ENCODE results near the gene CEP170B.
"Not testable (repeated sequence)": the region's sequence is repeated elsewhere in the genome, so short reads cannot be mapped to it uniquely, and the experiment has no call there.

The CEP170B gene

DNA sequence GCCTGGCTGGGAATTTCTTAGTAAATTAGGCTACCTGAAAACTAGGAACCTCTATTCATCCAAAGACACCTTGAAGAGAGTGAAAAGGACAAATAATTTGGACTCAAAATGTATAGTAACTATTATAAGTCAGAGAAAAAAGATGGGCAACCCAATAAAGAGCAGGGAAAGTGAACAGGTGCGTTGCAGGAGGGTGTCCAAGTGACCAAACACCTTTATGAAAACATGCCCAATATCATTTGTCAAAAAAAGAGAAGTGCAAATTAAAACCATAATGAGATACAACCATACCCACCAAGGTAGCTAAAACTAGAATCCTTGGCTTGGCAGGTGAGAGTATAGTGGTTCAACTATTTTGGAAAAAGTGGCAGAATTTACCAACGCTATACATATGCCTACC is 34.7 kb downstream of the CEP170B start:
- no peak overlapping the region for H3K4me3 ChIP-seq (ENCODE audit: low read depth, low read length)

GRCh38 chr14:104900639-104901512 is 35.8 kb downstream of the CEP170B start:
- no peak for TF ChIP-seq CTCF (IDR thresholded peaks at IDR 0.05; ENCODE audit: borderline replicate concordance, insufficient read depth, low read depth, low read length)
- H3K4me3 ChIP-seq (ENCODE audit: low read depth, low read length), result no peak overlapping the region

More for the DNA sequence above, 34.7 kb downstream of the CEP170B start:
- no peak for TF ChIP-seq CTCF (IDR thresholded peaks at IDR 0.05; ENCODE audit: borderline replicate concordance, insufficient read depth, low read depth, low read length)

DNA sequence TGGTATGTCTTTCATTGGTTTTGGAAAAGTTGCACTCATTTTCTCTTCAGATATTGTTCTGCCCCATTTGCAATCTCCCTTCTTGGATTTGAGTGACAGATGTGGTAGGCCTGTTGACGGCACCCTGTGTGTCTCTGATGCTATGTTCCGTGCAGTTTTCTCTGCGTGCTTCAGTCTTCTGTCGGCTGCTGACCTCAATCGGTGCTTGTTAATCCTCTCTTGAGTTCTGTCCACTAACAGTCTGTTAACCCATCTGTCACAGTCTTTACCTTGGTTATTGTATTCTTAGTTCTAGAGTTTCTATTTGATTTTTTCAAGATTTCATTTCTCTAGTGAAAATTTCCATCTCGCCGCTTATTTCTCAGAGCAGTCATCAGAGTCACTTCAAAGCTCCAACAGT is 38.9 kb downstream of the CEP170B start:
- no peak for TF ChIP-seq CTCF (IDR thresholded peaks at IDR 0.05; ENCODE audit: borderline replicate concordance, insufficient read depth, low read depth, low read length)

GRCh38 chr14:104904650-104905578 is 39.8 kb downstream of the CEP170B start:
- H3K4me3 ChIP-seq (ENCODE audit: low read depth, low read length), result not testable (repeated sequence)

More for the DNA sequence above, 38.9 kb downstream of the CEP170B start:
- H3K4me3 ChIP-seq (ENCODE audit: low read depth, low read length), result no peak overlapping the region

DNA sequence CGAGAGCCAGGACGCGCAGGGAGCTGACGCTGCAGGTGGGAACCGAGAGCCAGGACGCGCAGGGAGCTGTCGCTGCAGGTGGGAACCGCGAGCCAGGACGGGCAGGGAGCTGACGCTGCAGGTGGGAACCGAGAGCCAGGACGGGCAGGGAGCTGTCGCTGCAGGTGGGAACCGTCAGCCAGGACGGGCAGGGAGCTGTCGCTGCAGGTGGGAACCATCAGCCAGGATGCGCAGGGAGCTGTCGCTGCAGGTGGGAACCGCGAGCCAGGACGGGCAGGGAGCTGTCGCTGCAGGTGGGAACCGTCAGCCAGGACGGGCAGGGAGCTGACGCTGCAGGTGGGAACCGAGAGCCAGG is 40.5 kb downstream of the CEP170B start:
- not testable (repeated sequence) for H3K4me3 ChIP-seq (ENCODE audit: low read depth, low read length)

DNA sequence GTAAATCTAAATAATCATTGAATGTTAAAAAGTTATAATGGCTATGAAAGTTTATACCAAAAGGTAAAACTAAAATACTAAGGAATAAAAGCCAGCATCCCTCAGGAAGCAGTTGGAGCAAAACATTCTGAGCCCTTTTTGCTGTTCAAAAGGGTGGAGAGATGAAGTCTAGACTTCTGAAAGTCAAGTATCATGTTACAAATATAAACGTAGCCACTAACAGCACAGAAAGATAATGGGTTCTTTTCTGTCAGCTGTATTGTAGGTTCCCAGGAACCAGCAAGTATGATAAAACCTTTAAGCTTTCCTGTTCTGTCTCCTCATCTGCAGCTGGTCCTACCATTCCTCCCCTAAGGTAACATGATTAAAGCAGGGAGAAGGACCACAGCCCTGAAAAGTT is 43.2 kb downstream of the CEP170B start:
- no peak overlapping the region for H3K4me3 ChIP-seq (ENCODE audit: low read depth, low read length)
- no peak for TF ChIP-seq CTCF (IDR thresholded peaks at IDR 0.05; ENCODE audit: borderline replicate concordance, insufficient read depth, low read depth, low read length)

- H3K4me3 ChIP-seq (ENCODE audit: low read depth, low read length), result no peak overlapping the region
- TF ChIP-seq CTCF (IDR thresholded peaks at IDR 0.05; ENCODE audit: borderline replicate concordance, insufficient read depth, low read depth, low read length), result no peak
These were observed 47.0 kb downstream of the CEP170B start for GRCh38 chr14:104912053-104912452.

DNA sequence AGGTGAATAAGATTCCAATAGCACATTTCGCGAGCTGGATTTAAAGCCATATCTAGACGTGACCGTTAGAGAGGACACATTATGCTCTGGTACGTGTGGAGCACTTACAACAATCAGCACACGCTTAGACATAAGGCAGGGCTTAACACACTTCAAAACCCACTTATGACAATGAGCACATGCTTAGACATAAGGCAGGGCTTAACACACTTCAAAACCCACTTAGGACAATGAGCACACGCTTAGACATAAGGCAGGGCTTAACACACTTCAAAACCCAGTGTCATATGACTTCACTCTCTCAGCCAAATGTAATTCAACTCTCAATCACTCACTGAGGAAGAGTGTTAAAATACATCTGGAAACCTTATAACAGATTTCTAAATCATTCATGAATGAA is 48.4 kb downstream of the CEP170B start:
- TF ChIP-seq CTCF (IDR thresholded peaks at IDR 0.05; ENCODE audit: borderline replicate concordance, insufficient read depth, low read depth, low read length), result no peak
- no peak overlapping the region for H3K4me3 ChIP-seq (ENCODE audit: low read depth, low read length)
